NCI-H774 (cell line): ENCODE measurements around the gene MAPK8.

Experiments used
- DNase-seq: peaks from one replicate; lab custom pipeline; 2025; lab: John Stamatoyannopoulos, UW

Gene MAPK8

GRCh38 chr10:48292616-48293015 lies 13.9 kb upstream of the MAPK8 start:
- DNase-seq, result no peak

GRCh38 chr10:48294431-48294830 lies 12.0 kb upstream of the MAPK8 start:
- DNase-seq, result no peak

- no peak for DNase-seq
These were observed 9.8 kb upstream of the MAPK8 start for GRCh38 chr10:48296576-48297098.

- DNase-seq, result no peak
These were observed 7.4 kb upstream of the MAPK8 start for GRCh38 chr10:48299066-48299465.

GRCh38 chr10:48299692-48300091 lies 6.8 kb upstream of the MAPK8 start:
- no peak for DNase-seq

- DNase-seq, result no peak
These were observed 5.9 kb upstream of the MAPK8 start for GRCh38 chr10:48300556-48300955.

DNA sequence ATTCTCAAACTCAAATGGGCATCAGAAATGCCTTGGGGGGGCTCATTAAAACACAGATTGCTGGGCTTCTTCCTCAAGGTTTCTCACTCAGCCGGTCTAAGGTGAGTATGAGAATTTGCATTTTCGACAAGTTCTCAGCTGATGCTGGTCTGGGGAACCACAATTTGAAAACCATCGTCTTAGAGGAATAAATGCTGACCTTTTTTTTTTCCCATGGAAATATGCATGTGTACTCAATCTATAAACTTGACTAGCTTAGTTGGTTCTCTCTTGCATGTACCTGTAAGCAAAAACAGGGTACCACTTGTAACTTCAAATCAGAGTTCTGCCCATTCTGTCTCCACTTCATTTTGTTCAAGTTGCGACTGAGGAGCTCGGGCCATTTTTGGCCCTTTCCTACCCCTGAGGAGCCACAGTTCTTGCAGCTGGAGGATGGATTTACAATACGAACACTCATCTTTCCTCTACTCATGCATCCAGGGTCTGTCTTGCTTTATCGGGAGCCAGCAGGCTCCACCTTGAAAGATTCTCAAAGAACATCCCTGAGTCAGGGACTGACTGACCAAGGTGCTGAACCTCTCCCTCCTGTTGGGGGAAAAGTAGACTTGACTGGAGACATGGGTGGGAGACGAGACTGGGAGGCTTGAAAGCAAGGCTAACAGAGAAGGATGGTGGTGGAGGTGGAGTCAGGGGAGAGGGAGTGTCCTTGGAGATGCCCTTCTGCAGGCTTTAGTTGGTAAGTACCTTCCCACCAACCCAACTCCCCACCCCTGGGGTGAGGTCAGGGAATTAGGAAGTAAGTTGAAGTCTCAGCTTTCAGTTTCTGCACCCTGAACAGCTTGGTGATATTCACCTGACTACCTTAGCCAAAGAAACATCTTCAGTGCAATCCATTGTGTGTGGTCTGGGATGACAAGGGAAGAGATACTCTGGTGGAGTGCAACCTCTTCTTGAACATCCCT lies 3.7 kb upstream of the MAPK8 start:
- DNase-seq, result no peak

DNA sequence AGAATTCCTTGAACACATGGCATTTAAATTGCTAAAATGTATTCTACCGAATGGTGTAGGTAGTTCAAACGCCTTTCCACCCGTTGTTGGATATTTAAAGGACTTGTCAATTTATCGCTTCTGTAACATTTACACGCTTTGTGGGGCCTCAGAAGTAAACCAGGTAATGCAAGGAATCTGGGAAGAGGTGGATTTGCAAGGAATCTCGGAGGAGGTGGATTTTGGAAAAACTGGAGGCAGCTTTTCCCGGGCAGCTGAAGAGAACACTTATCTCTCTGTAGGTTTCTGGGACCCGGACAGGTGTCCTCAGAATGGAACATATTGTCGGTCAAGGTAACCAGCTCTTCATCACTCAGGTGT lies 592 bp upstream of the MAPK8 start:
- DNase-seq, result no peak

DNA sequence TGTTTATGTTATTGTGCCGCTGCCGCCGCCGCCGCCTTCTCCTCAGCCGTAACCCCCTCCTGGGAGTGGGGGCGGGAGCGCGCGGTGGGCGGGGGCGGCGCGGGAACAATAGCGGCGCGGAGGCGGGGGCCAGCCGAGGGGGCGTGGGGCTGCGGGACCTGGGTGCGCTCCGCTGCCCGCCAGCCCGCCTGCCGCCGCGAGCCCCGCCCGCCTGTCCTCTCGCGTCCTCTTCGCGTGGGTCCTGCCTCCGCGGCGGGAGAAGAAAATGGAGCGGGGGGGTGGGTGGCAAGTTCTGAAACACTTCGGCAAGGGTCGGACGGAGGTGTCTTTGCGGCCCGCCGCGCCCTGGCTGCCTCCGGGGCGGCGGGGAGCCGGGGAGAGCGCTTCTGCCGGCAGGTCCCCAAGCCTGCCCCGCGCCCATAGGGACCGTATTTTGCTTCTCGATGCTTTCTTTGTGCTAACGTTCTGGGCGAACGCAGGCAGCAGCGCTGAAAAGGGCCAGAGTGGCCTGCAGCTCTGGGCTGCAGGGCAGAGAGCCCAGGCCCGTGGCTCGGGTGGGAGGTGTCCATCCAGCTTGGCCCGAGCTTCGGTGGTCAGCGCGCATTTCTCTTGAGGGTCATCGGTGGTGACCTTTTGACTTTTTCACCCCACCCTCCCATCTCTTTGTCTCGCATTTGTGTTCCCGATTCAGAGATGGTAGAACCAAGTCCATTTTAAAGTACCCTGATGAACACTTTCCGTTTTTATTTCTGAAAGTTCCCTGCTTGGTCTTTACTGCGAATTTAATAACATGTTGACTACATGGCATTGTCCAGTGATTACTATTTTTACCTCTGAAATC lies 613 bp downstream of the MAPK8 start:
- peak; percentile 69 for DNase-seq

GRCh38 chr10:48307711-48308018 lies 1.2 kb downstream of the MAPK8 start:
- DNase-seq, result no peak

GRCh38 chr10:48309711-48310226 lies 3.3 kb downstream of the MAPK8 start:
- DNase-seq, result no peak

GRCh38 chr10:48314107-48314506 lies 7.6 kb downstream of the MAPK8 start:
- no peak for DNase-seq

DNA sequence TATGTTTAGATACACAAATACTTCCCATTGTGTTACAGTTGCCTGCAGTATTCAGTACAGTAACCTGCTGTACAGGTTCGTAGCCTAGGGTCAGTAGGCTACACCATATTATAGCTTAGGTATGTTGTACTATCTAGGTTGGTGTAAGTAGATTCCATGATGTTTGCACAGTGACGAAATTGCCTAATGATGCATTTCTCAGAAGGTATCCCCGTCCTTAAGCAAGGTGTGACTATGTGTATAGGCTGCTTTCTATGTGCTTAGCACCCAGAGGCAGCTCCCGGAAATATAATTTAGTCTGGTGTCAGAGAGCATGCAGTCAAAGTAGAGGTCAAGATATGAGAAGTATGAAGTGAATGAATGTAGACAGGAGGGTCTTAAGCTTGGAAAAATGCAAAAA lies 9.8 kb downstream of the MAPK8 start:
- DNase-seq, result no peak

- no peak for DNase-seq
These were observed 11.0 kb downstream of the MAPK8 start for GRCh38 chr10:48317321-48317990.

GRCh38 chr10:48322017-48322416 lies 15.5 kb downstream of the MAPK8 start:
- no peak for DNase-seq

GRCh38 chr10:48324580-48324979 lies 18.1 kb downstream of the MAPK8 start:
- DNase-seq, result no peak

DNA sequence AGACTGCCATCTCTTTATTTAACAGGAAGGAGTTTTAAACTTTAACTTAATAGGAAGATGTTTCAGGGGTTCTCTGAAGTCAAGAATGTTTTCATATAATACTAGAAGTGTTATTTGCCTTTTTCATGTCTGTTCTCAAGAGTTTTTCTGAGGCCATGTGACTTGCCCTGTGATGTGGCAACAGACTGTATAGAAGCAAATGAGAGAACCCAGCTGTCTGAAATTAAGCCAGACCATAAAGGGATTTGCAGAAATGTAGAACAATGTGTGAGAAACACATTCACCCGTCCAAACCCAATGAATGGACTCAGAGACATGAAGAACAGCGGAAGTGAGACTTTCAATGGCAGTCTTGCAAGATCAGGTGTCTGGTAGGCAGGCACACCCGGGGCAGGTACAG lies 23.8 kb downstream of the MAPK8 start:
- DNase-seq, result no peak

DNA sequence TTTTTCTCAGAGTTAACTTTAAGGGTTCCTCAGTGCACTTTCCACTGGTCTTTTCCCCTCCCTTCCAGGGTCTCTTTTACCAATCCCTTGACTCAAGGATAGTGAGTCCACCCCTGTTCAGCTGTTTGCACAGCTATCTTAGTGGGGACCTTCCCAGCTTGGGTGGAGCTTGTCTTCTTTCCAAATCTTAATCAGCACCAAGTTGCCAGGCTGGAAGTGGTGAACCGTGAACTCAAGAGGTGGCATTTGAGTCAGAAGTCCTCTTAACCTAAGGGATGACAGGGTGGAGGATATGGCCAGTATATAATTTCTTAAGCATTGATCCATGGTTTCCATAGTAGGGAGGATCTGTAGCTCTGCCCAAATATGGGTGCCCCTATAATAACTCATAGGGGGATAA lies 25.0 kb downstream of the MAPK8 start:
- no peak for DNase-seq

DNA sequence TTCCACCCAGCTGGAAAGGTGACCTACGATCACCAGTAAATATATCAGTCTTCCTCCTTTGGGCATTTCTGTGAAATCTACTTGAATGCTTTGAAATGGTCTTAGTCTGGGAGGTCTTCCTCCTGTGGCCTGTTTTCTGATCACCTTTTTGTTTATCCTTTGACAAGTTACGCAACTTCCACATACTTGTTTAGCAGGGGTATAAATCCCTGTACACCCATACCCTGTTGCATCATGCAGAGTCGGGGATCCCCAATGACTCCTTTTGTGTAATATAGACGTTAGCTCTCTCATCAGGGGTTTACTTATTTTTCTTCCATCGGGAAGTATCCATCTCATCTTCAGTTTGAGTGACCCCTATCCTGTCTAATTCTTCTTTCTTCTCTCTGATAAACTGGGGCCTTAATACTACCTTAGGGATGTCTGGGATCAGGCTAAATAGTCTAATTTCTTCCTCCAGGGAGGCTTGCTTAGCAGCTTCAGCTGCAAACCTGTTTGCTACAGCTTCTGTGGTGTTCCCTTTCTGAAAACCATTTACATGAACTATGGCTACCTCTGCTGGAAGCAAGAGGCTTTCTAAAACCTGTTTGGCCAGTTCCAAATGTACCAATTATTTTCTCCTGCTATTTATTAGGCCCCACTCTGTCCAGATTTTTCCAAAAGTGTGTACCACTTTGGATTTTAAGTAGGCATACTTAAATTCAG lies 25.8 kb downstream of the MAPK8 start:
- peak; percentile 44 for DNase-seq

DNA sequence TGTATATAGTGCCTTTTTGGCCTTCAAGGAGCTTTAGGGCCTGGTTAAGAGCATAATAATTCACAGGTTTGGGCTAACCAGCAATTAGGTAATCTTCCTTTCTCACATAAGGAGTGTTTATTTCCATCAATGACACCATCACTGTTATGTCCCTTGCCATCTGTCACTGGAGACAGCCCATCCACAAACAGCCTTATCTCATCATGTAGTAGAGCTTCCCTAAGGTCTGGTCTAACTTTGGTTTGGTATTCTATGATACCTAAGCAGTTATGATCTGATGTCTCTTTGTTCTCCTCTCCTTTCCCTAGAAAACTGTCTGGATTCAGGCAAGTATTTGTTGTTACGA lies 26.4 kb downstream of the MAPK8 start:
- no peak for DNase-seq

DNA sequence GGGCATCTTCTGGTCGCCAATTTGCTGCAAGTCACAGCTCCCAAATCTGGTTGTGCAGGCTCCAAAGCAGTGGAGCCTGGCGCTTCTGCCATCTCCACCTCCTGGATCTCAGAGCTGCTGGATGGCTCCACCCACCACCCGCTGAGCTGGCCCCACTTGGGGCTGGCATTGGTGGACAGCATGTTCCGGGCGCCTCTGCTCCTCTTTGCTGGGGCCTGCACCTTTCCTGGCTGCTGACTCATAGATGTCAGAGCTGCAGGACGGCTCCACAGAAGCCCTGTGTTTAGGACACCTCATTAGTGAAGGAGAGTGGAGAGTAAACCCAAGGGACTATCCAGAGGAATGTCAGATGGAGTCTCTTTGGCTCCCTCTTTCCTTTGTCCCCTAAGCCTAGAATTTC lies 27.4 kb downstream of the MAPK8 start:
- DNase-seq, result no peak

DNA sequence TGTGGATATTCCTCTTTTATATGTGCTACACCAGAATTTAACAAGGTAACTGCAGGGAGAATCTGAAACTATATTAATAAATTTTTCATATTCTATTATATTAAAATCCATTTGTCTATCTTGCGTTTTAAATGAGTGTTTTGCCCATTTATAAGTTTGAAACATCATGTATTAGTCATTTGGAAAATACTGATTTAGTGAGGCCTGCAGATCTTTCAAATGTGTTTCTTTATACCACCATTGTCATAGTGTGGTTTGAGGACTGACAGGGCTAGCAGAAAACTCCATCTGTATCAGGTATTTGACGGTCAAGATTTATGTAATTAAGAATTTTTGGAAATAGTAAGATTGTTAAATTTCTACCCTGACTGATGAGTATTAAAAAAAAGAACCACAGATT lies 29.3 kb downstream of the MAPK8 start:
- no peak for DNase-seq
